GM21360 (cell line): ENCODE measurements around the gene ELP4.

ENCODE experiments used
- ATAC-seq: cut with Tn5 transposase; IDR thresholded peaks from one replicate; pipeline ENCODE4 v1.9.1; 2021; ENCODE audit warnings: mild to moderate bottlenecking, moderate library complexity; ENCODE audit not compliant: unreplicated experiment

ELP4 gene

DNA sequence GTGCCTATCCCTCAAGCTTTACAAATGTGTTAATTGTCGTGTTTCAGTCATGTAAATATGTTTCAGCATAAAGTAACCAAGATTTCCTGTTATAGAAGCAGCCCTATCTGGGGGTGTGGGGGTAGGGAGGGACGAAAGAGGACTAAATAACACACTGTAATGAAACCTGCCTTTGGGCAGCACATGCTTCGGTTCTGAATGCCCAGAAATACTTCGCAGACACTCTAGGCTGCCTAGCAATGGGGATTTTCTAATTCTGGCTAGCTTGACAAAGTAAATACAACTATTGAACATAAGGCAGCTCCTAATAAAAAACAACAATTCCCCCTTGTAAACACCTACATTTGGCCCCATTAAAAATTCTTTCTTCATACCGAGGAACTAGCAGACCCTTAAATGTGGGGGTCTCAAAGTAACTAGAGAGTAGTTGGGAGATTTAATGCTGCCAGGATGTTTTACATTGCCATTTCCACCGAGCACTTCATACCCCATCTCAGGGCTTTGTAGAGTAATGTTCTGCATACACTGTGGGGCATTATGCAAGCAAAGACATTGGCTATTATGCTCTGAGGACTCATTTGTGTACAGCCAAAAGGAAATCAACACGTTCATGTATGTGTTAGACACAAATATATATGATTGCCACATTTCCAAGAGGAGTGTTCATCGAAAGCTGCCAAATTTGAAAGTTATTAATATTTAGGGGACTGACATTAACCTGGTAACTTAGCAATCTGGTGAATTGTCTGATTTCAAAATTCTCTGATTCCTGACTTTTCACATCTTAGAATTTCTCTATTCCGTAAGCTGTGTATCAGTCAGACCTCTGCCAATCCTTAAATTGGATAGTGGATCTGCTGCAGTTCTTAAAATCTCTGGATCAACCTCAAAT lies 259.4 kb downstream of the ELP4 start:
- ATAC-seq: no peak

DNA sequence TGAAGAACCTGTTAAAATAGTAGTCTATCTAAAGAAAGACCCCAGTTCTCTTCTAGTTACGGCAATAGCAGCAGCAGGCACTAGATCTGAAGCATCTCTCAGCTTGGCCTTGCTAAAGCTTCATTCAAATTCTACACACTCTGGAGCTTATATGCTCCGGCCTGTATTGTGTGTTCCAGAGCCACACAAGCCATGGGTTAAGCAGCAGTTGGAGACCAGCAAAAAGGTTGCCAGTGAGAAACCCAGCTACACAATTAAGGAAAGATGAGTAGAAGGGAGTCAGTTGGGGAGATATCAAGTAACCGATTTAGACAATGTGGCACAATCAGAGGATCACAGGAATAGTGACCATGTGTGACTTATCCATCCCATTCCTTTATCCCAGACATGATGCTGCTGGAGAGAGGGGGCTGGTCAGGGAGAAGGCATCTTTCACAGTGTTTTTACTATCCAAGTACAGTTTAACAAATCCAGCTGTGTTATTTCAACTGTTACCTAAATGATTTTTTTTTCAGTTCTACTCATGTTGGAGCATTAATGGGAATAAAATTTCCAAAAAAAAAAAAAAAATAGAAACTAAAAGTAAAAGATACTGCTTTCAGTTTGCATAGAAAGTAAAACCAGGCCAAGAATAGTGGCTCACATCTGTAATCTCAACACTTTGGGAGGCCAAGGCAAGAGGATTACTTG lies 260.6 kb downstream of the ELP4 start:
- ATAC-seq: no peak

DNA sequence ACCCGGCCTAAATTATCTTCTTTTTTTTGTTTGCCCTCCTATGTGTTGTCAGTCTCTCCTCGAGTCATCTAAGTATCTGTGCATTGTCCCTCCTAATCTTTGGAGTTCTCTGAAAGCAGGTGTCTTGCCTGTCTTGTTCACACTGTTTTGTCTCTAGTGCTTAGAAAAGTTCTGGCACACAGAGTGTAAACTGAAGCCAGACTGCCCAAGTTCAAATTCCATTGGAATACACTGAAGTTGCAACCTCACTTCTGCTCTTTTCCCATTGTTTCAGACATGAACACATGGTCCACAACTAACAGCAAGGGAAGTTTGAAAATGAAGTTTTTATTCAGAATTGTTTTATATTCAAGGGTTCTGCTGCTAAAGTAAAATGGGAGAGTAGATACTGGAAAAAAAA lies 262.8 kb downstream of the ELP4 start:
- no peak for ATAC-seq

DNA sequence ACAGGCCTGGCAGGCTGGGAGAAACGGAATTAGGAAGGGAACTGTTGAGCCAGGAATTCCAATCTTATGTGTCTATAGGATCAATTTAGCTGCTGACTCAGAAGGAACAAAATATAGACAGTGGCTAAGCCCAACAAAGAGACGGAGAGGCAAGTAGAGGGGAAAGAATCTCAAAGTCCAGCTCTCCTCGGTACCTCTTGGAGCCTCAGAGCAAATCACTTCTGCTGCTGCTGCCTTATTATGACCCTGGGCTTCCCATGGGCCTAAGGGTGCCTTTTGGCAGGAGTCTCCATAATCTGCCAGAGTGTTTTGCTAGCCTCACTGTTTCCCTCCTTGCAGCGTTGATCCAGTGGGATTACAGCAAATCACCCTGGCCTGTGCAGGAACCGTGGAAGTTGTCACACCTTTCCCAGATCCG lies 269.8 kb downstream of the ELP4 start:
- ATAC-seq: no peak

DNA sequence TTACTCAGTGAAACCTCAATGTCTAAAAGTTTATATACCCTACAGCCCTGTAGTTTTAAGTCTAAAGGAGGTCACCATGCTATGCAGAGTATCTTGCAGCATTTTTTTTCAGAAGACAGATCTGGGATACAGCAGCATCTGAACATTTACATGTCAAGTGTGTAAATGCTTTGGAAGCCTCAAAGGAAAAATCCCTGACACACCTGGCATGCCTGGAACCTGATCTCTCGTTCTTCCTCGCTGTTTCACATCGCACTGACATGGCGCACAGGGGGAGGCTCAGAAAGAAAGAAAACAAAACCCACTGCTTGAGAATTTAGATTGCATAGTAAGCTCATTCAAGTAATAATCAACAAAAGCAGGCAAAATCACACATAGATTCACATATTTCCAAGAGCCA lies 270.5 kb downstream of the ELP4 start:
- no peak for ATAC-seq

DNA sequence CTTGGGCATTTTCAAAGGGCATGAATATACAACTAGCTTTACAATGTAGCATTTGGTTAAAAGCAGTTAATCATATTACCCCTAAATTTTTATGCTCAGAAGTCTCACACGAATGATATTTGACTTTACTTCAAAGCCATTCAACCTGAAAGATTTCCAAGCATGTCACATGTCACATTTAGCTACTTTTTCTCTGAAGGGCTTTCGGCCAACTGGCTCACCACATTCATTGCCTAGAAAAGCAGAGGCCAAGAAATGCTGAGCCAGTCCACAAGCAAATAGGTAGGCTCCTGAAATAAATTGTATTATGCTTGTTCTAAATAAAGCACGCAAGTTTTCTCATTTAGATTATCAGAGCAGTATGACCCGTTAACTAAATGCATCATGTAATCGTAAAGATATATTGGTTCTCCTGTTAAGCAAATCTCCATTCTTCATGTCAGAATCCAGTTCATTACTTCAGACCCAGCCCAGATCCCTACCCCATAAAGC lies 271.0 kb downstream of the ELP4 start:
- no peak for ATAC-seq

DNA sequence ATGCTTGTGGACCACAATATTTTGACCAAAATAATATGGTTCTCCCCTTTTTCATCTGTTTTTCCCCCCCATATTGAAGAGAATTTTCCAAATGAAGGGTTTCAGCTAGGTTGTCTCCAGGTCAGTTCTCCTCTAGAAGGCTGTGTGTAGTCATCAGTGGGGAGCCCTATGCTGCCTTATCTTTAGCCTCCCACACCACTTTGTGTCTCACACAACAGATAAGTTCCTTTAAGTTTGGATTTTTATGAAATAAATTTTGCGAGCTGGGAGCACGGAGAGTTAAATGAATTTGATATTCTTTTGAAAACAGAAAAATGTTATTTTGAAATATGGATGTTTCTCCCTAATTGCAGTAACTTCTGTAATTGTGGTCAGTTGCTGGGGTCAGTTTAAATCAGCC lies 272.7 kb downstream of the ELP4 start:
- ATAC-seq: no peak

DNA sequence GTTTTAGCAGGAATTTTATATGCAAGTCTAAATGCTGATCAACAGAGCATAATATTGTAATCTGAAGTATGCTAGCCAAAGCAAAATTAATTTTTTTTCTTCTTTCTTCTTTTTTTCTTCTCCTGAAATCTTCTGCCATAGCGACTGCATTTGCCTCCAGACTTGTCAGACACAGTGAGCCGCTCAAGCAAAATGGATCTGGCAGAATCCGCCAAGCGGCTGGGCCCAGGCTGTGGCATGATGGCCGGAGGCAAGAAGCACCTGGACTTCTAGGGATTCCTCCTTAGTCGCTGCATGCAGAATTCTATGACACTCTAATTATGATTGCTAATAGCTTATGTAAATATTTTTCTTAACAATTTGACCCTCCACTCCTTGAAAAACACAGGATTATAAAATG lies 273.7 kb downstream of the ELP4 start:
- ATAC-seq: no peak

DNA sequence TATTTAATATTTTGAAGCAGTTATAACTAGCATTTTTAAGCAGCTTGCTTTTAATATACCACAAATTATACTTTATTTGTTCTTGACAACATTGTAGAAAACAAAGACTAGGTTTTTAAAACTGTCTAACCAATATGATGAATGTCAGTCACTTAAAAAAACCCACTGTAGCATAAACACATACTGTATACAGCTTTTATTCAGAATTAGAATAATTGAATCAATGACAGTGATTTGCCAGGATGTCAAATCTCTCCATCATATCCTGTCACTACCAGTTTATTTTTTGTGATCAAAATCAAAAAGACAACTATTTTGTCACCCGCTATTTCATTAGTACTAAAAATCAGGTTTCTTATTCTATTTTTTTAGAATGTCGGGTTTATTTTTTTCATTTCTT lies 275.0 kb downstream of the ELP4 start:
- ATAC-seq: no peak

DNA sequence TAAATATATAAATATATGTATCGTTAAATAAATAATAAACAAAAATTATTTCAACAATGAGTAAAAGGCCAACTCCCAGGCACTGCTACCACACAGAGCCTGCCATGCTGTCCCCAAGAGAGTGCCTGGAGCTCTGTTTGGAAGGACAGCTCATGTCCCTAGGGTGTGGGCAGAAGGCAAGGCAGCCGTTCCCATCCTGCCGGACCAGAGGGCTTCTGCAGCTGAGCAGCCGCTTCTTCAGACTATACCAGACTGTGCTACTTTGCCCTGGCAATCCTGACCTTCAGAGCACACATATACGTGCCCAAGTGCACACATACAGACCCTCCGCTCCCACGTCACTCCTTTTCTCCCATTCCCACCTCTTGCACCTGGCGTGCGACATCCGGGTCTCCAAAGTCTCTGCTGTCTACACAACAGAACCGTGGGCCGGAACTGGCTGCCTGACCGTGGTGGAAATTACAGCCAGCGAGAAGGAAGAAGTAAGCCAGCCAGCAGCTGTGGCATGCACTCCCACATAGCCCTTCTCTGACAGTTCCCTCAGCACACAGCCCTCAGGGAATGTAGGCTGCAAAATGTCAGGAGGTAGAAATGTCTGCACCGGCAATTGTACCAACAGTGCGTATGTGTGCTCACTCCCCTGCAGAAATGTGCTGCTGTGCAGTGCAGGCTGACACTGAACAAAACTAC lies 277.6 kb downstream of the ELP4 start:
- no peak for ATAC-seq

DNA sequence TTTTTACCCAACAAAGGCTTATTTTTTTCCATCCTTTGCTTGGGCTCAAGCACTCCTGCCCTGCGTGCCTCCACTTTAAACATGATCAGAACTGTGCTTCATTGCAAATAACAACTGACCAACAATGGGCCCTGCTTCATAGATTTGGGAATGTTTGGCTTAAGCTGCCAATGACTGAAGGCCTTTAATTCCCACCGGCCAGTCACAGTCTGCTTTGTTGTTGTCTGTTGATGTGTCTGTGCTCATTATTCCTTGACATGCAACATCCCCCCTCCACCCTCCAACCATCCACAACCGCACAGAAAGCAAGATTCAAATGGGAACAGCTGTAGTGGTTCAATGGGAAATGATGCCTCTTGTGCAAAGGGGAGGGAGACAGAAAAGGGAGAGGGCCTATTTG lies 278.5 kb downstream of the ELP4 start:
- no peak for ATAC-seq

DNA sequence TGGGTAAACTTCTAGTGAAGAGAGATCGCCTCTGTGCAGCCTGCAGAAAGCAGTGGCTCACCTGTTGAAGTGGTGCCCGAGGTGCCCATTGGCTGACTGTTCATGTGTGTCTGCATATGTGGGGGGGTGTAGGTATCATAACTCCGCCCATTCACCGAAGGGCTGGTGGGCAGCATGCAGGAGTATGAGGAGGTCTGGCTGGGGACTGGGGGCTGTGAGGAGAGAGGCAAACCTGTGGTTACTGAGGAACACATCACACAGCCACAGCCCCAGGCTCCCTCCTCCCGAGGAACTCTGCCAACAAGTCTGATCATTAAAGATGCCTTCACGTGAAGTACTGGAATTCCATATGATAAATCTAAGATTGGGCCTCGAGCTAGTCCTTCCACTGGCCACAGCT lies 281.1 kb downstream of the ELP4 start:
- ATAC-seq: no peak

DNA sequence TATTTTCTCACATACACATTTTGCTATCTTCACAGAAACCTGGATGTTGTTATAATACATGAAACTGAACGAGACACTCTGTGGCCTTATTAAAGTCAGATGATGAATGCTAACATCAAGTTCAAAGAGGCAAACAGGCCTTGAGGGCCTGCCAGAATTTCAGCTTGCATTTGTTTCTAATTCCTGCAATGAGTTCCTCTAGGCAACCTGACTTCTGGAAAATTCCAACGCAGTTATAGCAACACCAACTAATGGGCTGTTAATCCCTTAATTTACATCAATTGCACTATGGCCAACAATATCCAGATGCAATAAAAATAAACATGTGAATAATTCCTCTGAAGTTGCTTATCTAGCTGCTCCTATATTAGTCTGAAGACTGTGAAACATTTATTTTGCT lies 282.5 kb downstream of the ELP4 start:
- ATAC-seq: no peak

DNA sequence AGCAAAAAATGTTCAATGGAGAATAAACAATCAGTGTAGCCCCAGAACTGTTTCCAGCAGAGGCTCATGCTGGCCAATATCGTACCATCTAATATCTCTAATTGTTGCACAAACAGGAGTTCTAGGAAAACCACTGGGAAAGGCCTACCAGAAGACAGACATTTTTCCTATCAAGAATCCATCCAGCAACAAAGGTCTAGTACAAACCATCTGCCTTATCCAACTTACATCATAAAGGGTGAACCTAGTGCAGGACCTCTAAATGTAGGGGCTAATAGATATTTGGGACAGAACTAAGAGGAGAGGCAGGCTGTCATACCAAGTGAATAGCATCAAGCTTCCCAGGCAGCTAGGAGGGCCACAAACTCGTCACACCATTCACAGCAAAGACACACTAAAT lies 282.9 kb downstream of the ELP4 start:
- ATAC-seq: no peak

DNA sequence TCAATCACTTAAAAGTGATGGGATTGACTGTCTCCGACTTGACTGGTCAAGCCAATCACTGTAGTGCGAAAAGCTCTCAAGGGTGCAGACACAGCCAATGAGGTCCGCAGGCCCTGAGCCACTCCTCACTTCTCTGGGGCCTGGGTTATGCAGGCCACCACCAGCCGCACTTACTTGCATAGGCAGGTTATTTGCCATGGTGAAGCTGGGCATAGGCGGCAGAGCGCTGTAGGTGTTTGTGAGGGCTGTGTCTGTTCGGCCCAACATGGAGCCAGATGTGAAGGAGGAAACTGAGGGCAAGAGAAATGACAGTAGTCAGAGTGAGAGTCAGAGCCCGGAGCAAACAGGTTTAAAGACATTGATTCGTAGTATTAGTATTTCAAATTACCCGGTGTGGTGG lies 283.7 kb downstream of the ELP4 start:
- no peak for ATAC-seq

DNA sequence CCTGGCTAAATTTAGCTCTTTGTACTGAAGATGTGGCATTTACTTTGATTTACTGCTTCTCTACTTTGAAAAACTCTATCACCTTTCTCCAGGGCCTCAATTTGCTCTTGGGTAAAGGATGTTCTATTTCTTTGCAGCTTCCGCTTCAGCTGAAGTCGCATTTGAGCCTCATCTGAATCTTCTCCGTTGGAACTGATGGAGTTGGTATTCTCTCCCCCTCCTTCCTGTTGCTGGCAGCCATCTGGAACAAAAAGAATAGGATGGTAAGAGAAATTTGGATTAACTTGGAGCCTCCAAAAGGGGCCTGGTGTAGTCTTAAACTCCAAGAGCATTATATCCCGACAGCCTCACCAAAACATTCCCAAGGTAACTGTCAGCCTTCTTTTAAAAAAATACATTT lies 285.0 kb downstream of the ELP4 start:
- no peak for ATAC-seq

DNA sequence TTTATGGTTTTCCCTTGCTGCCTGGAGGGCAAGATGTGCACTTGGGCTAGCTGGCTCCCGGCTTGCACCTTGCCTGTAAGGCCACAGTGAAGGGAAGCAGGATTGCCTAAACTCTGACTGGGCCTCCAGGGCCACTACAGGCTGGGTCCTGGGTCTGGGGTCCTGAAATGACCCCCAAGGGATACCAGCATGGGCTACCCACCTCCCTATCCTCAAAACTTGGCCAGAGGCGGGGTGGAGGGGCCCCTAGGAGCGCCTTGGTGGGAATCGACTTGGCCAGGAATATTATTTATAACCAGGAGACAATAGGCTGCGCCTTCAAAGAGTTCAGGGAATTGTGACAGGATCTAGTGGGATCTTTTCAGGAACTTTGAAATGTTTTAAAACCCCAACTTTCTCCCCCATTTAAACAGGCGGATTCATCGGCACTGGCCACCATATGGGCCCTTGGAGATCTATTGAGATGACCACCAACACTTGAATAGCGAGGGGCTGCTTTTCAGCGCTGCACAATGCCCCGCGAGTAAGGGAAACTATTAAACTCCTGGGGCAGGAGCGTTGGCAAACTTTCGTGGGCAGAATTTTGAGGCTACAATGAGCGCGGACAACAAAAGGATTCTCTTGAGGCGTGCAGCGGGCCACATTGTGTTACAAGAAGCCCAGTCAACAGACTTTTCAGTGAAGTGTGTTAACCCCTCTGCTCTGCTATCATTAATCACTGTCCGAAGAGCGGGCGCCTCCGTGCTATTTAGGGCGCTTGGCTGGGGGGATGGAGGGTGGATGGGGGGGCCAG lies 286.3 kb downstream of the ELP4 start:
- ATAC-seq: no peak

DNA sequence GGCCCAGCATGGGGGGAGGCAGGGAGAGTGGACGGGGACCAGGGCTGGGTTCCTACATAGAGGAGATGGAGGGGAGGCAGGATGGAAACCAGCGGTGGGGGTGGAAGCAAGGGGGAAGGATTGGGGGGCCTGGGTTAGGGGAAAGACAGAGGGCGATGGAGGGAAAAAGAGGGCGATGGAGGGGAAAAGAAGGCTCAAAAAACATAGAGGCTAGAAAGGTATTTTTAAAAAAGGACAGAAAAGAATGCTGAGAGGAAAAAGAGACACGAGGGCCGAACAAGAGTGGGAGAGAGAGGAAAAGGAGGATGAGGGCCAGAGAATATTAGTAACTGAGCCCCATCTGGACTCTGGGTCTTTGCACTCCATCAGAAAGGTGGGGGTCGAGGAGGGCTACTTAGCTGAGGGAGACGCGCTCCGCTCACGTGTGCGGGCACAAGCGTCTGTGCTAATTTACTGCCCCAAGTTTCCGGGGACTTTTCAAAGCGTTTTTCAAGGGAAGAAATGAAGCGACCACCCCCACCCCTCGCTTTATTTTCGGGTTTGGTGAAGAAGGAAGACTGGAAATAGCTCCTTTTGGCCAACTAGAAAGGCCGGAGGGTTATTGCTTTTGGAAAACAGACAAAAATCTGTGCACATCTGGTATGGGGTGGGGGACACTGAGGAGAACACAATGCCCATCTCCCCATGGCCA lies 287.1 kb downstream of the ELP4 start:
- no peak for ATAC-seq

DNA sequence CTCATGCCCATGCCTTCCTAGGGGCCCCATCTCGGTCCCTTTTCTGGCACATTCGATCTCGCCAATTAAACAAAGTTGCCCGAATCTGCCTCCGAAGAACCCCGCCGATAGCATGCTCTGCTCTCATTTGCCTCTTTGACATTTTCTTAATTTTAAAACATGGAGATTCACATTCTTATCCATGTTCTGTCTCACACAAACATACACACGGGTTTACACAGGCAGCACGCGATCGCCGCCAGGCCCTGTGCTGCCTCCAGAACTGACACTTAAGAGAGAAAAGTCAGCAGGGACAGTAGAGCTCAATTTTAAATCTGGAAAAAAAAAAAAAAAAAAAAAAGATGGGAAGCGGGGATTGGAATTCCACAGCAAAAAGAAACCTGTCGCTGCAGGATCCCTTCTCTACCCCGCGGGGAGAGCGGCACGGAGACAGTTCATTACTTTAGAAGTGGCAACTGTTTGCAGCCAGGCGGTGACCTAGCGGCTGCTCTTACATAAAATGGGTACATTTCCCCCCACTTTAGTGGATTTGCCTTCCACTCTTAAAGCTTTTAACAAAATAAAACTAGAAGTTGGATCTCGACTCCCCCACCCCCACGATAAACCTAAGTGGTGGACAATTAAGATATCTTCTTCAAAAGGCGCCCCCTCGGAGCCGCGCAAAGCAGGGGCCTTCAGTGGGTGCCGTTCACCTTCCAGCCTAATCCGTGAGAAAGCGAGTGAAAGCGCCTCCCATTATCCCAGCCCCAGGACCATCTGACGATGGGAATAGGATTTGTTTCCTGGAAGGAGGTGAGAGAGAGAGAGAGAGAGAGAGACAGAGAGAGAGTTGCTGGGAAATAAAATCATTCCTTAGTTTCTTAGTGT lies 287.9 kb downstream of the ELP4 start:
- no peak for ATAC-seq
